ENCODE measurements around the gene KHDC4.
A peak's percentile ranks its signal among the peaks of the same experiment; 100 is the strongest.

Gene KHDC4

DNA sequence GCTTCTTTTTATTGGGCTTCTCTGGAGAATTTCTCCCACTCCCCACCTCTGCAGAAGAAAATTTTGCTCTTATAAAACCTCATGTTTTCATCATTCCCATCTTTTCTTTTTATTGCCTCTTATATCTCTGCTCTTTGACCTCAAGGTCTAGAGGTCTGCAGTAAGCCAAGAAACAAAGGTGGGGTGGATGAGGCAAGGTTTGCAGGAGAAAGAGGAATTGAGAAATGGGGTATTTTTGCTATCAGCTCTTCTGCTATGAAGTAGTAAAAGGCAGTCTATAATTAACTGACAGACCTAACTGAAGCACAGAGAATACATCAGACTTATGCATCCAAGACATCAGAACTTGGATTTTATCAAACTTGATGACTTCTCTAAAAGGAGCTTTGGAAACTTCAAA is 52.0 kb downstream of the KHDC4 start:
- H3K27me3 Mint-ChIP-seq (ENCODE audit: low read depth) = no peaks in the 10 kb centered on the region
- no peak overlapping the region for H3K4me3 Mint-ChIP-seq
- H3K27ac Mint-ChIP-seq = peak overlapping the region in 1 of 3 experiments; percentile 37
- peaks cover 14% of the 10 kb centered on the region for H3K4me1 Mint-ChIP-seq
- TF ChIP-seq, protein P1, sequence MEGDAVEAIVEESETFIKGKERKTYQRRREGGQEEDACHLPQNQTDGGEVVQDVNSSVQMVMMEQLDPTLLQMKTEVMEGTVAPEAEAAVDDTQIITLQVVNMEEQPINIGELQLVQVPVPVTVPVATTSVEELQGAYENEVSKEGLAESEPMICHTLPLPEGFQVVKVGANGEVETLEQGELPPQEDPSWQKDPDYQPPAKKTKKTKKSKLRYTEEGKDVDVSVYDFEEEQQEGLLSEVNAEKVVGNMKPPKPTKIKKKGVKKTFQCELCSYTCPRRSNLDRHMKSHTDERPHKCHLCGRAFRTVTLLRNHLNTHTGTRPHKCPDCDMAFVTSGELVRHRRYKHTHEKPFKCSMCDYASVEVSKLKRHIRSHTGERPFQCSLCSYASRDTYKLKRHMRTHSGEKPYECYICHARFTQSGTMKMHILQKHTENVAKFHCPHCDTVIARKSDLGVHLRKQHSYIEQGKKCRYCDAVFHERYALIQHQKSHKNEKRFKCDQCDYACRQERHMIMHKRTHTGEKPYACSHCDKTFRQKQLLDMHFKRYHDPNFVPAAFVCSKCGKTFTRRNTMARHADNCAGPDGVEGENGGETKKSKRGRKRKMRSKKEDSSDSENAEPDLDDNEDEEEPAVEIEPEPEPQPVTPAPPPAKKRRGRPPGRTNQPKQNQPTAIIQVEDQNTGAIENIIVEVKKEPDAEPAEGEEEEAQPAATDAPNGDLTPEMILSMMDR (IDR thresholded peaks at IDR 0.05; ENCODE audit: unreplicated experiment in 3 of 3) = no peak
- H3K9me3 Mint-ChIP-seq = no peaks in the 10 kb centered on the region
- H3K36me3 Mint-ChIP-seq (ENCODE audit: low read depth) = peaks cover 3% of the 10 kb centered on the region

DNA sequence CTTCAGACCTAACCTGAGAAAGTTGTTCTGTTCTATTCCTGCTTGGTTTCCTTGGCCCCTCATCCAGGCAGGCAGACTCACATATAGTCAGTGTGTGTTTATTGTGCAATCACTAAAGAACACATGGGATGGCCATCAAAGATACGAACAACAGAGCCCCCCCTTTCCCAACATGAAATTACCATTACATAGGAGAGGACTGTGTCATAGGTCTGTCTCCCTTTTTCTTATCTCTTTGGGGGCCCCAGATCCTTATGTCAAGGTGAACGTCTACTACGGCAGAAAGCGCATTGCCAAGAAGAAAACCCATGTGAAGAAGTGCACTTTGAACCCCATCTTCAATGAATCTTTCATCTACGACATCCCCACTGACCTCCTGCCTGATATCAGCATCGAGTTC is 53.3 kb downstream of the KHDC4 start:
- H3K4me3 Mint-ChIP-seq = no peak overlapping the region
- TF ChIP-seq, protein P1 (IDR thresholded peaks at IDR 0.05; ENCODE audit: unreplicated experiment in 3 of 3) = no peak
- H3K27ac Mint-ChIP-seq = no peak overlapping the region
- no peaks in the 10 kb centered on the region for H3K9me3 Mint-ChIP-seq
- H3K4me1 Mint-ChIP-seq = peaks cover 14% of the 10 kb centered on the region
- peaks cover 3% of the 10 kb centered on the region for H3K36me3 Mint-ChIP-seq (ENCODE audit: low read depth)
- H3K27me3 Mint-ChIP-seq (ENCODE audit: low read depth) = no peaks in the 10 kb centered on the region

DNA sequence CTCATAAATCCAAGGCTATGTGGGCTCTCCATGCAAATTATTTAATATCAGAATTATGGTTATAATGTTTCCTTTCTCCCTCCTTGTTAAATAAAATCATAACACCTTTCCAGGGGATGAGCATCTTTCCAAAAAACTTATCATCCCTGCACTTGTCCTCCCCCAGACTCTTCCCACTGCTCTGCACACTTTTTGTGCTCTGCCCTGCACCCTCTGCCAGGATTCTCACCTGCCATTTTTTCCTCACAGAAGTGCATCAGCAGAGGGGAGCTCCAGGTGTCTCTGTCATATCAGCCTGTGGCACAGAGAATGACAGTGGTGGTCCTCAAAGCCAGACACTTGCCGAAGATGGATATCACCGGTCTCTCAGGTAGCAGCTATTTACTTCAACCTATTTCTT is 54.0 kb downstream of the KHDC4 start:
- H3K27ac Mint-ChIP-seq = no peak overlapping the region
- peaks cover 3% of the 10 kb centered on the region for H3K36me3 Mint-ChIP-seq (ENCODE audit: low read depth)
- TF ChIP-seq, protein P1 (IDR thresholded peaks at IDR 0.05; ENCODE audit: unreplicated experiment in 3 of 3) = no peak
- H3K9me3 Mint-ChIP-seq = no peaks in the 10 kb centered on the region
- peaks cover 14% of the 10 kb centered on the region for H3K4me1 Mint-ChIP-seq
- H3K27me3 Mint-ChIP-seq (ENCODE audit: low read depth) = no peaks in the 10 kb centered on the region
- no peak overlapping the region for H3K4me3 Mint-ChIP-seq

DNA sequence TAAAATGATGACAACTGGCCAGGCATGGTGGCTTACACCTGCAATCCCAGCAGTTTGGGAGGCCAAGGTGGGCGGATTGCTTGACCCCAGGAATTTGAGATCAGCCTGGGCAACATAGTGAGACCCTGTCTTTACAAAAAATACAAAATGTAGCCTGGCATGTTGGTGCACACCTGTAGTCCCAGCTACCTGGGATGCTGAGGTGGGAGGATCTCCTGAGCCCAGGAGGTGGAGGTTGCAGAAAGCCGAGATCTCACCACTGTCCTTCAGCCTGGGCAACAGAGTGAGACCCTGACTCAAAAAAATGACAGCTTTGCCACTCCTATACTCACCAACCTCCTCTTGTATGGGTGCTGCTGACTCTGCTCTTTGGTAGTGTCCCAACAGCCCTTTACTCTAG is 56.3 kb downstream of the KHDC4 start:
- Mint-ChIP-seq H3K27me3 (ENCODE audit: low read depth) (no peaks in the 10 kb centered on the region), H3K27ac (no peak overlapping the region), H3K4me1 (no peaks in the 10 kb centered on the region), H3K36me3 (ENCODE audit: low read depth) (peaks cover 3% of the 10 kb centered on the region), H3K4me3 (no peak overlapping the region), H3K9me3 (no peaks in the 10 kb centered on the region)
- TF ChIP-seq, protein P1 (IDR thresholded peaks at IDR 0.05; ENCODE audit: unreplicated experiment in 3 of 3) = no peak

DNA sequence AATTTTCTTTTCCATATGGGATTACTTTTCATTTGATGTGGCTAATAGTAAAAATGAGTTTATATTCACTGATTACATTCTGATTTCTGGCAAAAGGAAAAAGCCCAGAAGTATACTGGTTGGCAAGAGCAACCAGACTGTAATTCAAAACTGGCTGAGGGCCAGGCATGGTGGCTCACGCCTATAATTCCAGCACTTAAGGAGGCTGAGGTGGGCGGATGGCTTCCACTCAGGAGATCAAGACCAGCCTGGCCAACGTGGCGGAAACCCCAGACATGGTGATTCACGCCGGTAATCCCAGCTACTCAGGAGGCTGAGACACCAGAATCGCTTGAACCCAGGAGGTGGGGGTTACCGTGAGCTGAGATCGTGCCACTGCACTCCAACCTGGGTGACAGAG is 60.4 kb downstream of the KHDC4 start:
- Mint-ChIP-seq H3K4me1 (peaks cover 23% of the 10 kb centered on the region), H3K27ac (no peak overlapping the region), H3K4me3 (no peak overlapping the region), H3K9me3 (no peaks in the 10 kb centered on the region), H3K27me3 (ENCODE audit: low read depth) (no peaks in the 10 kb centered on the region), H3K36me3 (ENCODE audit: low read depth) (peaks cover 3% of the 10 kb centered on the region)
- TF ChIP-seq, protein P1 (IDR thresholded peaks at IDR 0.05; ENCODE audit: unreplicated experiment in 3 of 3) = no peak

DNA sequence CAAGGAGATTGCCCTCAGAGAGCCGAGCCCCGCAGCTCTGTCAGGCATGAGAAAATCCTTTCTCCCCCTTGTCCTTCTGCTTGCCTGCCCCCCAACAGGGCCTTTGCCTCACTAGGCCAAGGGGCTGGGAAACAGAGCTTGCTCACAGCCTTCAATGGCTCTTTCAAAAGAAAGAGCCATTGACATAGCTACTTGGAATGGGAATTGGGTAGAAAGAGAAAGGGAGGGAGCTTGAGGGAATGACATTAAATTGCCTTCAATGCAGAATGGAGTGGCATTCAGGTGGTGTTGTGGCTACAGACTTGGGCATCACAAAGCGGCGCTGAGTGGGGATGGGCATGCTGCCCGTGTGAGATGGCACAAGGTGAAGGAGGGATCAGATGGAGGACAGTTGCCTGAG is 61.7 kb downstream of the KHDC4 start:
- TF ChIP-seq, protein P1 (IDR thresholded peaks at IDR 0.05; ENCODE audit: unreplicated experiment in 3 of 3) = no peak
- Mint-ChIP-seq H3K27ac (peak overlapping the region in 1 of 3 experiments; percentile 43), H3K27me3 (ENCODE audit: low read depth) (no peaks in the 10 kb centered on the region)

More for the DNA sequence above, 61.7 kb downstream of the KHDC4 start:
- Mint-ChIP-seq H3K4me1 (peaks cover 23% of the 10 kb centered on the region), H3K4me3 (no peak overlapping the region), H3K36me3 (ENCODE audit: low read depth) (no peaks in the 10 kb centered on the region), H3K9me3 (no peaks in the 10 kb centered on the region)

All from nephron (organoid).